HepG2 (cell line): ENCODE results near the gene PAK6. TPM values are rescaled to one million over a fixed set of nuclear protein-coding genes. Genes with fewer than 3 reads are reported as not detected.

ENCODE experiments used
- ATAC-seq: fragments of 200-7000 bp; cut with Tn5 transposase; 3 replicates; pipeline ENCODE4 v1.9.1; 2020; ENCODE audit warnings: mild to moderate bottlenecking, moderate library complexity
- BruUV-seq: library from RNA; stranded (reverse); fragments of 400-500 nt; replicated peaks from 2 replicates; lab custom pipeline; 2021; lab: Mats Ljungman, UMichigan
- CTCF ChIA-PET: fragments of 300-600 bp; formaldehyde crosslinking; extraction: SDS; loops from one replicate; lab custom pipeline; 2021; ENCODE audit warnings: low total read pairs, inconsistent platforms, low intra/inter-chr PET ratio; lab: Yijun Ruan, JAX
- POLR2A ChIA-PET: fragments of 350-600 bp; sonication (Branson Sonifier 250); formaldehyde crosslinking; loops from one replicate; lab custom pipeline; 2020; ENCODE audit warnings: antibody characterized with exemption, inconsistent platforms; lab: Yijun Ruan, JAX
- DNase-seq: peaks from one replicate; pipeline ENCODE4 v3.0.0-alpha.2; 2015; ENCODE audit warnings: low spot score
- FAIRE-seq: peaks from 3 replicates; lab custom pipeline; 2011; peaks lifted over from hg19 to GRCh38; lab: Jason Lieb, UNC
- H2AFZ ChIP-seq: one replicate; pipeline ENCODE4 v1.6.1; 2011; ENCODE audit warnings: low read length, inconsistent platforms
- H3K27ac ChIP-seq: fragments of 300-600 bp; 3 replicates; pipeline ENCODE4 v1.8.0; 2011; ENCODE audit warnings: mixed run types, mild to moderate bottlenecking, mixed read lengths, low read length, inconsistent platforms; ENCODE audit not compliant: insufficient read depth; ENCODE audit errors: extremely low read length
- H3K27me3 ChIP-seq, 2 experiments: fragments of 200-600 bp in 1 of 2; 2 replicates in 1 of 2; 3 replicates in 1 of 2; pipeline versions ENCODE4 v1.6.0 to v1.8.0; 2011; ENCODE audit warnings: low read length in 2 of 2, mild to moderate bottlenecking in 2 of 2, moderate library complexity in 2 of 2, inconsistent platforms in 1 of 2; ENCODE audit not compliant: insufficient read depth in 2 of 2, control insufficient read depth in 1 of 2
- H3K36me3 ChIP-seq, 2 experiments: fragments of 200-600 bp in 1 of 2; replicated peaks in 1 of 2; 2 replicates in 1 of 2; 3 replicates in 1 of 2; pipeline versions ENCODE4 v1.5.1 to v1.8.0; 2011; ENCODE audit warnings: low read length in 2 of 2, inconsistent platforms in 1 of 2; ENCODE audit not compliant: insufficient read depth in 2 of 2, control insufficient read depth in 1 of 2
- H3K4me1 ChIP-seq: 2 replicates; pipeline ENCODE4 v1.5.1; 2012; ENCODE audit warnings: low read length, inconsistent platforms; ENCODE audit not compliant: insufficient read depth
- H3K4me2 ChIP-seq: 2 replicates; pipeline ENCODE4 v1.6.0; 2011; ENCODE audit warnings: low read depth, low read length, inconsistent platforms
- H3K4me3 ChIP-seq, 3 experiments: fragments of 200-600 bp in 1 of 3; sonication (generic), shearing (Covaris generic) in 1 of 3; replicated peaks in 1 of 3; 2 replicates each; pipeline ENCODE4 v1.5.1; 2011 to 2016; ENCODE audit warnings: low read length in 3 of 3, inconsistent platforms in 2 of 3, low read depth in 2 of 3, mild to moderate bottlenecking in 2 of 3, control low read depth in 1 of 3, mixed read lengths in 1 of 3; ENCODE audit not compliant: insufficient read depth in 1 of 3
- H3K79me2 ChIP-seq: one replicate; pipeline ENCODE4 v1.6.1; 2011; ENCODE audit warnings: low read length, inconsistent platforms; ENCODE audit not compliant: insufficient read depth
- H3K9ac ChIP-seq: 2 replicates; pipeline ENCODE4 v1.6.0; 2011; ENCODE audit warnings: mild to moderate bottlenecking, low read depth, low read length, inconsistent platforms; ENCODE audit not compliant: insufficient read depth
- H3K9me3 ChIP-seq: 2 replicates; pipeline ENCODE4 v1.5.1; 2012; ENCODE audit warnings: mild to moderate bottlenecking, low read length
- H4K20me1 ChIP-seq: 2 replicates; pipeline ENCODE4 v1.6.0; 2011; ENCODE audit warnings: inconsistent platforms, mild to moderate bottlenecking, low read length, moderate library complexity; ENCODE audit not compliant: insufficient read depth
- HNF4G ChIP-seq, 2 experiments: sonication (generic) in 1 of 2; formaldehyde crosslinking in 1 of 2; IDR thresholded peaks; 2 replicates each; pipeline versions ENCODE4 v1.4.0 to v1.6.1; 2011 to 2020; ENCODE audit warnings: borderline replicate concordance in 2 of 2, low read depth in 2 of 2, mild to moderate bottlenecking in 2 of 2, low read length in 1 of 2, missing genetic modification reagents in 1 of 2, moderate library complexity in 1 of 2
- PLSCR1 ChIP-seq: sonication (generic); formaldehyde crosslinking; IDR thresholded peaks from 2 replicates; pipeline ENCODE4 v1.5.0; 2020; ENCODE audit warnings: missing genetic modification reagents, mild to moderate bottlenecking, borderline replicate concordance
- POLR2G ChIP-seq: fragments of 200-400 bp; formaldehyde crosslinking; IDR thresholded peaks from 2 replicates; pipeline ENCODE4 v1.6.1; 2018; ENCODE audit warnings: mild to moderate bottlenecking, low read depth, low read length, moderate library complexity
- SMARCC2 ChIP-seq: fragments of 450-650 bp; IDR thresholded peaks from 2 replicates; pipeline ENCODE4 v1.6.1; 2017; ENCODE audit warnings: antibody characterized with exemption, mild to moderate bottlenecking
- SP1 ChIP-seq, 2 experiments: fragments of 450-650 bp in 1 of 2; sonication (generic) in 1 of 2; formaldehyde crosslinking in 1 of 2; IDR thresholded peaks; 2 replicates each; pipeline versions ENCODE4 v1.4.0 to v1.6.1; 2016 to 2020; ENCODE audit warnings: missing genetic modification reagents in 1 of 2
- SP4 ChIP-seq: sonication (generic); formaldehyde crosslinking; IDR thresholded peaks from 2 replicates; pipeline ENCODE4 v1.8.1; 2023; ENCODE audit warnings: mild to moderate bottlenecking, missing genetic modification reagents
- ZNF280B ChIP-seq: sonication (generic); formaldehyde crosslinking; IDR thresholded peaks from 2 replicates; pipeline ENCODE4 v1.5.0; 2020; ENCODE audit warnings: missing genetic modification reagents, mild to moderate bottlenecking, borderline replicate concordance
- ZNF292 ChIP-seq: sonication (generic); formaldehyde crosslinking; IDR thresholded peaks from 2 replicates; pipeline ENCODE4 v1.8.1; 2022; ENCODE audit warnings: mild to moderate bottlenecking, low read depth, missing genetic modification reagents, borderline replicate concordance
- ZNF33A ChIP-seq: sonication (generic); formaldehyde crosslinking; IDR thresholded peaks from 2 replicates; pipeline ENCODE4 v1.5.1; 2020; ENCODE audit warnings: missing genetic modification reagents, mild to moderate bottlenecking, moderate library complexity, borderline replicate concordance
- ZNF33B ChIP-seq: sonication (generic); formaldehyde crosslinking; IDR thresholded peaks from 2 replicates; pipeline ENCODE4 v1.5.1; 2020; ENCODE audit warnings: mild to moderate bottlenecking, missing genetic modification reagents
- ZSCAN29 ChIP-seq: sonication (generic); formaldehyde crosslinking; conservative IDR thresholded peaks from 2 replicates; pipeline ENCODE4 v1.4.0; 2020; ENCODE audit warnings: mild to moderate bottlenecking, missing genetic modification reagents
- WGBS: methylation state at CpG from one replicate; pipeline ENCODE4 v1.1.6; 2017; ENCODE audit warnings: low lambda C conversion rate; 5-methylcytosine and 5-hydroxymethylcytosine counted together
- in situ Hi-C: cut with HindIII; loops from 2 replicates; pipeline ENCODE4 v1.10.0; 2017; ENCODE audit warnings: low pct_unique_long_range_greater_than_20kb; ENCODE audit not compliant: extremely low pct_ligation_motif_present
- intact Hi-C: fragments of 100-400 bp; cut with micrococcal nuclease; formaldehyde crosslinking; loops from one replicate; pipeline ENCODE4 v1.10.0; 2022; ENCODE audit not compliant: unreplicated experiment
- polyA plus RNA-seq, 8 experiments: library from polyadenylated mRNA; depleted of rRNA in 3 of 8; stranded (reverse) in 7 of 8; unstranded in 1 of 8; fragments of >200 nt; fragmentation: Illumina TruSeq in 4 of 8; extraction: Trizol in 4 of 8; gene quantifications; 2 replicates each; pipeline versions ENCODE4 v1.2.1 to v1.2.3, GENCODE V29; 2011 to 2016; ENCODE audit warnings: low read depth in 4 of 8, missing spikeins in 1 of 8, mixed read lengths in 1 of 8; ENCODE audit not compliant: insufficient read depth in 1 of 8
- total RNA-seq, 5 experiments: library from RNA; depleted of rRNA; stranded (reverse); fragments of >200 nt; fragmentation: Illumina TruSeq; extraction: Trizol; gene quantifications; 2 replicates each; pipeline ENCODE4 v1.2.3, GENCODE V29; 2016; ENCODE audit warnings: low read depth in 1 of 5

PAK6 gene
- total and polyA plus RNA-seq, 2 of the 13 experiments (the other 11 are each of a cell fraction or from before 2014, with no cell fraction given), result 0.07 TPM; not detected in 1

DNA sequence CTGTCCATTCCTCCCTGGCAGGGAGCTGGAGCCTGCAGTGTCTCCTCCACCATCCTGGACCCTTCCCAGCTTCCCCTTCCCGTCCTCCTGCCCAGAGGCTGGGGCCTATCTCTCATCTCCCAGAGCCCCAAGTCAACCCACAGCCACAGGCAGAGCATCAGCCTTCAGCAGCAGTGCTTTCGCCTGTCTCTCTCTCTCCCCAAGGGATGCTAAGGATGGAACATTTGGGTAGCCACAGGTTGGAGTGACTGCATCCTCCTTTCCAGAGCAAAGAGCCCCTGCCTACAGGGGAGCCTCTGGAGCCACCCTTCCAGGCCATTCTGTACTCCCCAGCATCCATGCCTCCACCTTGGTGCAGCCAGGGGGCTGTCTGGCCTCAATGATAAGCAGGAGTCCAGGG lies 64.7 kb downstream of the PAK6 start:
- H3K4me3 ChIP-seq, result no peak overlapping the region
- H3K27me3 ChIP-seq, result peaks cover 7 to 65% of the 10 kb centered on the region in 2 experiments
- BruUV-seq, result no TSS peak
- in situ Hi-C loops, result no loop called here
- 0% methylated on average over 2 of the region's 2 CpGs for WGBS
- DNase-seq (no peak), ATAC-seq (no peak), FAIRE-seq (no peak)
- no peaks in the 10 kb centered on the region for H3K9me3 ChIP-seq
- TF ChIP-seq HNF4G (IDR thresholded peaks at IDR 0.05; ENCODE audit: borderline replicate concordance, low read depth, low read length), result no peak
- TF ChIP-seq HNF4G (CRISPR knock-in tag; IDR thresholded peaks at IDR 0.05; ENCODE audit: borderline replicate concordance, low read depth), result no peak
- no peak for TF ChIP-seq ZNF33B
- no peak for TF ChIP-seq SP4 (CRISPR knock-in tag)
- TF ChIP-seq ZNF292 (CRISPR knock-in tag), result no peak
- ChIA-PET POLR2A (no interaction called here), CTCF (no interaction called here)
- H4K20me1 ChIP-seq, result no peaks in the 10 kb centered on the region
- no peak overlapping the region for H3K4me2 ChIP-seq
- no peak overlapping the region for H3K27ac ChIP-seq
- H3K79me2 ChIP-seq, result no peaks in the 10 kb centered on the region
- no peak overlapping the region for H2AFZ ChIP-seq
- H3K9ac ChIP-seq, result no peak overlapping the region
- intact Hi-C loops, result no loop called here
- H3K4me1 ChIP-seq, result no peaks in the 10 kb centered on the region
- H3K36me3 ChIP-seq, result no peaks in the 10 kb centered on the region

DNA sequence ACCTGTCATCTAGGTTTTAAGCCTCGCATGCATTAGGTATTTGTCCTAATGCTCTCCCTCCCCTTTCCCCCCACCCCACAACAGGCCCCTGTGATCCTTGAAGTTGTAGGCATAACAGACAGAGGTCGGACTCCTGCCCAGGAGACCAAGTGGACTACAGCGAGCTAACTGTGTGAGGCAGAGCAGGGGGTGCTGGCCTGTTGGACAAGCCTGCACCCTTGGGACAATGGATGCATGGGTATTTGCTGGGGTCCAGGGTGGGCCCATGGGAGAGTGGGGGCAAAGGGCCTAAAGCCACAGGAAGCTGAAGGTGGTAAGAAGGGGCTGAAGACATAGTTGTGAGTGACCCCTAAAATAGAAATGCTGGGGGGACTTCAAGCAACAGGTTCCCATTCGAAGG lies 66.4 kb downstream of the PAK6 start:
- CTCF ChIA-PET, result no interaction called here
- in situ Hi-C loops (no loop called here), intact Hi-C loops (no loop called here)
- Histone ChIP-seq H4K20me1 (no peaks in the 10 kb centered on the region), H3K4me2 (no peak overlapping the region), H3K9ac (no peak overlapping the region), H3K79me2 (no peaks in the 10 kb centered on the region), H3K4me1 (no peaks in the 10 kb centered on the region), H2AFZ (no peak overlapping the region), H3K36me3 (no peaks in the 10 kb centered on the region), H3K27me3 (peaks cover 7 to 60% of the 10 kb centered on the region in 2 experiments), H3K4me3 (no peak overlapping the region), H3K27ac (no peak overlapping the region), H3K9me3 (no peaks in the 10 kb centered on the region)
- no TSS peak for BruUV-seq
- 5% methylated on average over 4 of the region's 4 CpGs for WGBS
- FAIRE-seq, result no peak
- POLR2A ChIA-PET, result no interaction called here
- DNase-seq, result no peak
- ATAC-seq, result no peak
- no peak for TF ChIP-seq ZNF33A (CRISPR knock-in tag)
- TF ChIP-seq SP1 (IDR thresholded peaks at IDR 0.05), result no peak
- TF ChIP-seq SP1 (CRISPR knock-in tag; IDR thresholded peaks at IDR 0.05), result no peak
- no peak for TF ChIP-seq PLSCR1
- TF ChIP-seq POLR2G, result no peak
- no peak for TF ChIP-seq ZNF280B (CRISPR knock-in tag)
- TF ChIP-seq ZSCAN29 (CRISPR knock-in tag), result no peak
- TF ChIP-seq SMARCC2, result no peak
